GM23338 (cell line): ENCODE data around the gene DXO. TPM values are rescaled to one million over a fixed set of nuclear protein-coding genes. Genes with fewer than 3 reads are reported as not detected.

Source experiments
- ATAC-seq: fragments of 200-7000 bp; cut with Tn5 transposase; 3 replicates; pipeline ENCODE4 v1.9.1; 2020
- DNase-seq: peaks from one replicate; pipeline ENCODE4 v3.0.0-alpha.2; 2015; ENCODE audit warnings: low spot score
- H2AFZ ChIP-seq: fragments of 200-600 bp; sonication (generic); 2 replicates; pipeline ENCODE4 v1.8.0; 2016; ENCODE audit warnings: antibody characterized with exemption, mild to moderate bottlenecking, moderate library complexity
- H3F3A ChIP-seq: fragments of 200-600 bp; sonication (generic); replicated peaks from 2 replicates; pipeline ENCODE4 v1.8.0; 2017; ENCODE audit warnings: antibody characterized with exemption, mixed run types, low read depth
- H3K27ac ChIP-seq: fragments of 200-600 bp; sonication (generic); 2 replicates; pipeline ENCODE4 v1.6.1; 2016; ENCODE audit warnings: low read depth
- H3K27me3 ChIP-seq: fragments of 200-600 bp; sonication (generic); 2 replicates; pipeline ENCODE4 v1.8.0; 2016; ENCODE audit warnings: mild to moderate bottlenecking, mixed run types, moderate library complexity; ENCODE audit not compliant: insufficient read depth
- H3K36me3 ChIP-seq: fragments of 200-600 bp; sonication (generic); 2 replicates; pipeline ENCODE4 v1.8.0; 2016; ENCODE audit warnings: mild to moderate bottlenecking; ENCODE audit not compliant: insufficient read depth
- H3K4me1 ChIP-seq: fragments of 200-600 bp; sonication (generic); 2 replicates; pipeline ENCODE4 v1.8.0; 2016; ENCODE audit warnings: mild to moderate bottlenecking, moderate library complexity; ENCODE audit not compliant: insufficient read depth
- H3K4me2 ChIP-seq: fragments of 200-600 bp; sonication (generic); 2 replicates; pipeline ENCODE4 v1.7.1; 2017; ENCODE audit warnings: mixed run types
- H3K4me3 ChIP-seq: fragments of 200-600 bp; sonication (generic); 2 replicates; pipeline ENCODE4 v1.6.1; 2016; ENCODE audit warnings: mixed run types
- H3K79me2 ChIP-seq: fragments of 200-600 bp; sonication (generic); replicated peaks from 2 replicates; pipeline ENCODE4 v1.8.0; 2017; ENCODE audit warnings: mild to moderate bottlenecking; ENCODE audit not compliant: insufficient read depth
- H3K9me2 ChIP-seq: fragments of 200-600 bp; sonication (generic); 2 replicates; pipeline ENCODE4 v1.8.0; 2017; ENCODE audit not compliant: insufficient read depth
- H4K20me1 ChIP-seq: fragments of 200-600 bp; sonication (generic); replicated peaks from 2 replicates; pipeline ENCODE4 v1.8.0; 2017; ENCODE audit warnings: mild to moderate bottlenecking; ENCODE audit not compliant: insufficient read depth
- H3K27ac Mint-ChIP-seq: 2 replicates; pipeline ENCODE4 v1.8.0; 2020; ENCODE audit warnings: inconsistent platforms, mild to moderate bottlenecking, moderate library complexity, mixed read lengths
- H3K27me3 Mint-ChIP-seq: 3 replicates; pipeline ENCODE4 v1.8.0; 2022; ENCODE audit warnings: low read depth, mild to moderate bottlenecking, moderate library complexity, mixed read lengths, inconsistent platforms; ENCODE audit not compliant: insufficient read depth, poor library complexity
- H3K36me3 Mint-ChIP-seq: 3 replicates; pipeline ENCODE4 v1.8.0; 2021; ENCODE audit warnings: low read depth, mild to moderate bottlenecking, inconsistent platforms, moderate library complexity, mixed read lengths
- H3K4me1 Mint-ChIP-seq: 3 replicates; pipeline ENCODE4 v1.8.0; 2020; ENCODE audit warnings: mild to moderate bottlenecking, inconsistent platforms, mixed read lengths
- H3K4me3 Mint-ChIP-seq: 3 replicates; pipeline ENCODE4 v1.8.0; 2021; ENCODE audit warnings: moderate library complexity, mild to moderate bottlenecking, inconsistent platforms, mixed read lengths
- H3K9me3 Mint-ChIP-seq: 3 replicates; pipeline ENCODE4 v1.8.0; 2020; ENCODE audit warnings: moderate library complexity, mild to moderate bottlenecking, inconsistent platforms, mixed read lengths
- CREB1 ChIP-seq: fragments of 250-450 bp; sonication (Bioruptor Pico); IDR thresholded peaks from 2 replicates; pipeline ENCODE4 v1.5.0; 2020; ENCODE audit warnings: low read depth, mild to moderate bottlenecking, moderate library complexity
- EZH2 ChIP-seq: fragments of 200-600 bp; sonication (generic); IDR thresholded peaks from one replicate; pipeline ENCODE4 v1.8.0; 2017; ENCODE audit warnings: antibody characterized with exemption, mild to moderate bottlenecking, low read depth; ENCODE audit not compliant: unreplicated experiment
- POLR2AphosphoS5 ChIP-seq: IDR thresholded peaks from 2 replicates; pipeline ENCODE4 v1.6.1; 2016; ENCODE audit warnings: antibody characterized with exemption, low read depth
- REST ChIP-seq: IDR thresholded peaks from one replicate; pipeline ENCODE4 v1.6.1; 2018; ENCODE audit warnings: antibody characterized with exemption; ENCODE audit not compliant: unreplicated experiment
- ZNF114 ChIP-seq: fragments of 250-450 bp; sonication (Bioruptor Pico); IDR thresholded peaks from 2 replicates; pipeline ENCODE4 v1.5.0; 2020; ENCODE audit warnings: mild to moderate bottlenecking, moderate library complexity
- ZNF331 ChIP-seq: fragments of 250-450 bp; sonication (Bioruptor Pico); IDR thresholded peaks from 2 replicates; pipeline ENCODE4 v1.5.0; 2020; ENCODE audit warnings: low read depth, mild to moderate bottlenecking, moderate library complexity
- ZNF462 ChIP-seq: fragments of 250-450 bp; sonication (Bioruptor Pico); IDR thresholded peaks from 2 replicates; pipeline ENCODE4 v1.5.0; 2020; ENCODE audit warnings: mild to moderate bottlenecking, moderate library complexity
- polyA plus RNA-seq: library from polyadenylated mRNA; unstranded; fragments of >200 nt; fragmentation: Nextera tagmentation; extraction: Ambion mirVana; gene quantifications from 2 replicates; pipeline ENCODE4 v1.2.1, GENCODE V29; 2016
- total RNA-seq: library from RNA; depleted of rRNA; stranded (reverse); fragments of >200 nt; shearing (Covaris generic); gene quantifications from 2 replicates; pipeline ENCODE4 v1.2.3, GENCODE V29; 2014

The DXO gene
- total and polyA plus RNA-seq, 2 experiments from 2014 or later: 15.6 to 19.7 TPM

- Mint-ChIP-seq H3K27ac (no peak overlapping the region), H3K36me3 (no peaks in the 10 kb centered on the region; the same call in 2 of the 3 replicates), H3K4me3 (no peak overlapping the region), H3K4me1 (peaks cover 7% of the 10 kb centered on the region), H3K27me3 (peaks cover 26% of the 10 kb centered on the region), H3K9me3 (peaks cover 3% of the 10 kb centered on the region; the same call in 1 of the 3 replicates)
- Histone ChIP-seq H4K20me1 (no peaks in the 10 kb centered on the region), H3K4me3 (no peak overlapping the region), H3K4me2 (no peak overlapping the region), H3K27me3 (no peaks in the 10 kb centered on the region), H3K27ac (no peak overlapping the region), H3K9me2 (no peaks in the 10 kb centered on the region), H3K4me1 (no peaks in the 10 kb centered on the region), H3K79me2 (no peaks in the 10 kb centered on the region), H3K36me3 (no peaks in the 10 kb centered on the region), H3F3A (no peaks in the 10 kb centered on the region), H2AFZ (no peak overlapping the region)
- TF ChIP-seq ZNF114 (CRISPR knock-in tag): no peak
- no peak for TF ChIP-seq EZH2
- no peak for TF ChIP-seq CREB1 (CRISPR knock-in tag)
- no peak for TF ChIP-seq REST
- no peak for TF ChIP-seq ZNF462 (CRISPR knock-in tag)
- TF ChIP-seq ZNF331 (CRISPR knock-in tag): no peak
- no peak for TF ChIP-seq POLR2AphosphoS5
- ATAC-seq (0 out of 3 replicates have a peak, but pooled peaks have one; percentile 16), DNase-seq (no peak)
Measured at GRCh38 chr6:31945154-31945506, 26.8 kb downstream of the DXO start.
